Endothelial cell of umbilical vein (primary cell): ENCODE measurements around the gene TRAF1. TPM values are rescaled to one million over a fixed set of nuclear protein-coding genes. Genes with fewer than 3 reads are reported as not detected.

Experiments used
- BruUV-seq: library from RNA; stranded (reverse); fragments of 400-500 nt; replicated peaks from 2 replicates; lab custom pipeline; 2021; lab: Mats Ljungman, UMichigan
- CTCF ChIA-PET: fragments of 300-600, 350-600 bp; sonication (Branson Sonifier 250); formaldehyde crosslinking; loops from one replicate; lab custom pipeline; 2021; ENCODE audit warnings: antibody characterized with exemption, inconsistent platforms; lab: Charles Lee
- POLR2A ChIA-PET: fragments of 300-600, 350-600 bp; sonication (Branson Sonifier 250); formaldehyde crosslinking; loops from one replicate; lab custom pipeline; 2021; ENCODE audit warnings: antibody characterized with exemption, inconsistent platforms; lab: Charles Lee
- DNase-seq: peaks from one replicate; pipeline ENCODE4 v3.0.0-alpha.2; 2011; ENCODE audit warnings: low read depth, low spot score
- FAIRE-seq: peaks from 2 replicates; lab custom pipeline; 2011; peaks lifted over from hg19 to GRCh38; lab: Jason Lieb, UNC
- H2AFZ ChIP-seq: 2 replicates; pipeline ENCODE4 v1.6.0; 2012; ENCODE audit warnings: low read depth, low read length, control low read depth, inconsistent platforms
- H3K27ac ChIP-seq: 2 replicates; pipeline ENCODE4 v1.5.1; 2011; ENCODE audit warnings: low read depth, mild to moderate bottlenecking, control low read depth, low read length, moderate library complexity; ENCODE audit not compliant: insufficient read depth
- H3K27me3 ChIP-seq, 2 experiments: 2 replicates each; pipeline versions ENCODE4 v1.6.0 to v1.6.1; 2011; ENCODE audit warnings: low read length in 2 of 2, mixed read lengths in 1 of 2; ENCODE audit not compliant: control insufficient read depth in 2 of 2, insufficient read depth in 2 of 2
- H3K36me3 ChIP-seq, 2 experiments: 2 replicates in 1 of 2; 3 replicates in 1 of 2; pipeline ENCODE4 v1.5.1; 2011; ENCODE audit warnings: low read length in 2 of 2, mild to moderate bottlenecking in 1 of 2, moderate library complexity in 1 of 2; ENCODE audit not compliant: control insufficient read depth in 2 of 2, insufficient read depth in 2 of 2; ENCODE audit errors: extremely low read depth in 1 of 2
- H3K4me1 ChIP-seq: 3 replicates; pipeline ENCODE4 v1.5.1; 2011; ENCODE audit warnings: mild to moderate bottlenecking, low read length; ENCODE audit not compliant: control insufficient read depth, insufficient read depth; ENCODE audit errors: extremely low read depth
- H3K4me2 ChIP-seq: 2 replicates; pipeline ENCODE4 v1.6.1; 2011; ENCODE audit warnings: low read length, control low read depth, mixed read lengths; ENCODE audit not compliant: insufficient read depth
- H3K4me3 ChIP-seq, 3 experiments: fragments of 200-600 bp in 1 of 3; sonication (generic), shearing (Covaris generic) in 1 of 3; replicated peaks in 1 of 3; 2 replicates each; pipeline ENCODE4 v1.5.1; 2011 to 2016; ENCODE audit warnings: control low read depth in 3 of 3, low read length in 3 of 3, mild to moderate bottlenecking in 2 of 3, inconsistent platforms in 1 of 3, low read depth in 1 of 3, moderate library complexity in 1 of 3; ENCODE audit not compliant: insufficient read depth in 1 of 3
- H3K79me2 ChIP-seq: 2 replicates; pipeline ENCODE4 v1.6.0; 2012; ENCODE audit warnings: low read length, inconsistent platforms; ENCODE audit not compliant: control insufficient read depth, insufficient read depth
- H3K9ac ChIP-seq: replicated peaks from 2 replicates; pipeline ENCODE3; 2011; ENCODE audit warnings: low read length, control low read depth; ENCODE audit not compliant: insufficient read depth; ENCODE audit errors: extremely low read depth
- H3K9me1 ChIP-seq: replicated peaks from 3 replicates; pipeline ENCODE4 v1.6.0; 2011; ENCODE audit warnings: mild to moderate bottlenecking, low read length; ENCODE audit not compliant: control insufficient read depth, insufficient read depth; ENCODE audit errors: extremely low read depth
- H3K9me3 ChIP-seq: replicated peaks from 2 replicates; pipeline ENCODE4 v1.5.1; 2012; ENCODE audit warnings: low read length, inconsistent platforms; ENCODE audit not compliant: control insufficient read depth, insufficient read depth
- H4K20me1 ChIP-seq: replicated peaks from 2 replicates; pipeline ENCODE3; 2011; ENCODE audit warnings: mild to moderate bottlenecking, low read length; ENCODE audit not compliant: control insufficient read depth, insufficient read depth; ENCODE audit errors: extremely low read depth
- CTCF ChIP-seq, 2 donors: IDR thresholded peaks; 1 replicate in 1 of 2; 2 replicates in 1 of 2; pipeline ENCODE4 v1.5.1; 2011; ENCODE audit warnings: low read length in 2 of 2, mild to moderate bottlenecking in 2 of 2, moderate library complexity in 2 of 2, control low read depth in 1 of 2, inconsistent platforms in 1 of 2, low read depth in 1 of 2; ENCODE audit not compliant: insufficient read depth in 1 of 2; ENCODE audit errors: extremely low read depth in 1 of 2
- EZH2 ChIP-seq: IDR thresholded peaks from 2 replicates; pipeline ENCODE4 v1.6.1; 2012; ENCODE audit warnings: borderline replicate concordance, low read depth, mild to moderate bottlenecking, moderate library complexity, low read length, inconsistent platforms; ENCODE audit not compliant: severe bottlenecking
- FOS ChIP-seq: IDR thresholded peaks from 2 replicates; pipeline ENCODE4 v1.6.1; 2011; ENCODE audit warnings: mild to moderate bottlenecking, low read length, moderate library complexity, borderline replicate concordance; ENCODE audit not compliant: insufficient read depth
- GATA2 ChIP-seq: IDR thresholded peaks from 2 replicates; pipeline ENCODE4 v1.7.0; 2011; ENCODE audit warnings: low read depth, mild to moderate bottlenecking, moderate library complexity, mixed read lengths, low read length; ENCODE audit not compliant: insufficient read length, insufficient read depth
- JUN ChIP-seq: IDR thresholded peaks from 2 replicates; pipeline ENCODE4 v1.6.1; 2011; ENCODE audit warnings: borderline replicate concordance, low read depth; ENCODE audit not compliant: insufficient read length, insufficient read depth
- MAX ChIP-seq: IDR thresholded peaks from 2 replicates; pipeline ENCODE4 v1.6.1; 2011; ENCODE audit not compliant: insufficient read depth, insufficient read length
- MYC ChIP-seq: IDR thresholded peaks from one replicate; pipeline ENCODE4 v1.6.1; 2011; ENCODE audit warnings: mild to moderate bottlenecking, low read depth, low read length
- POLR2A ChIP-seq: IDR thresholded peaks from 2 replicates; pipeline ENCODE4 v1.6.1; 2012; ENCODE audit warnings: low read depth, mild to moderate bottlenecking, control low read depth, low read length
- POLR2AphosphoS5 ChIP-seq: IDR thresholded peaks from 2 replicates; pipeline ENCODE4 v1.6.1; 2012; ENCODE audit warnings: low read depth, mild to moderate bottlenecking, control low read depth, low read length, moderate library complexity; ENCODE audit not compliant: insufficient read depth
- dilution Hi-C: fragments of 300-500 bp; cut with MboI; formaldehyde crosslinking; loops from one replicate; pipeline ENCODE4 v1.15.0; 2019; ENCODE audit warnings: low sequenced_read_pairs; ENCODE audit not compliant: extremely low pct_ligation_motif_present
- intact Hi-C: fragments of 100-400 bp; cut with micrococcal nuclease; formaldehyde crosslinking; loops from one replicate; pipeline ENCODE4 v1.10.0; 2022
- polyA plus RNA-seq, 4 experiments: library from polyadenylated mRNA; depleted of rRNA in 3 of 4; stranded (reverse) in 3 of 4; unstranded in 1 of 4; fragments of >200 nt; gene quantifications; 2 replicates each; pipeline versions ENCODE4 v1.2.1 to v1.2.3, GENCODE V29; 2011 to 2012; ENCODE audit warnings: missing spikeins in 1 of 4
- total RNA-seq: library from RNA; stranded (reverse); gene quantifications from 2 replicates; pipeline ENCODE4 v1.2.3, GENCODE V29; 2021

The TRAF1 gene
- total and polyA plus RNA-seq, 2 donors (not counting 3 experiments of a cell fraction or from before 2014, with no cell fraction given) = 2.0 to 2.6 TPM

GRCh38 chr9:120970244-120970643 lies 43.6 kb upstream of the TRAF1 start:
- Histone ChIP-seq H3K4me1 (no peaks in the 10 kb centered on the region), H3K9me3 (no peaks in the 10 kb centered on the region), H3K4me2 (no peak overlapping the region), H4K20me1 (no peaks in the 10 kb centered on the region), H3K27ac (no peak overlapping the region), H3K27me3 (no peaks in the 10 kb centered on the region), H3K36me3 (no peaks in the 10 kb centered on the region), H3K9ac (no peak overlapping the region), H3K9me1 (no peaks in the 10 kb centered on the region), H3K79me2 (no peaks in the 10 kb centered on the region), H3K4me3 (no peak overlapping the region), H2AFZ (no peak overlapping the region)
- no peak for DNase-seq
- POLR2A ChIA-PET = no interaction called here
- no TSS peak for BruUV-seq
- FAIRE-seq = no peak
- TF ChIP-seq MAX (no peak), CTCF (IDR thresholded peaks at IDR 0.05; ENCODE audit: extremely low read depth in 1 of 2, insufficient read depth in 1 of 2, low read depth in 1 of 2, low read length in 2 of 2) (no peak), POLR2AphosphoS5 (no peak), POLR2A (no peak), EZH2 (no peak), GATA2 (no peak), FOS (no peak), MYC (no peak), JUN (no peak)
- dilution Hi-C loops = no loop called here
- CTCF ChIA-PET = no interaction called here
- intact Hi-C loops = no loop called here
